Measurements from ENCODE around the gene CD180.
"Not testable (repeated sequence)": the region's sequence is repeated elsewhere in the genome, so short reads cannot be mapped to it uniquely, and the experiment has no call there.

The CD180 gene

DNA sequence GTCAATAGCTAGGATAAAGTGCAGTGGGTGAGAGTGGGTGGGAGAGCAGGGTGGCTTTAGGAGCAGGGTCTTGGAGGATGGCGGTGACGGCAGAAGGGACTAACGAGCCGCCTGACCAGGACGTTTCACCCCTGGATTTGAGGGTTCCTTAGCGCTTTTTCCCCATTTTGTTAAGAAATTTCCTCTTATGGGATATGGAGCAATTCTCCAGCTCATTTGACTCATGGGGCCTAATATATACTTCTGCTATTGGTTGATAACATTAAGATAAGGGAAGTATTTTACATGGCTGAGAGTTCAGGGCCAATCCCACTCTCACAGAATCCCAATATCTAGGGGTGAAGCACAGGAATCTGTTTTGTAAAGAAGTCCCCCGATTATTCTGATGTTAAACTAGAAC lies 17.6 kb downstream of the CD180 start:
- peaks cover 2% of the 10 kb centered on the region; the same call in 1 of the 2 replicates for H3K9me3 ChIP-seq (ENCODE audit: low read depth, low read length)
- no peak overlapping the region for H3K9ac ChIP-seq (ENCODE audit: insufficient read length)
- no peak for TF ChIP-seq FOXP2 (optimal IDR thresholded peaks at IDR 0.05; ENCODE audit: control extremely low read depth, extremely low read length, insufficient read depth)
- TF ChIP-seq EZH2 (IDR thresholded peaks at IDR 0.05) = no peak
- TF ChIP-seq POLR2AphosphoS5 (IDR thresholded peaks at IDR 0.05; ENCODE audit: borderline replicate concordance, low read depth, low read length) = no peak
- H3K4me3 ChIP-seq = no peak overlapping the region
- no peak overlapping the region for H3K27ac ChIP-seq
- no peak for DNase-seq (ENCODE audit: low read depth, low spot score)
- H3K36me3 ChIP-seq (ENCODE audit: insufficient read depth, low read length) = no peaks in the 10 kb centered on the region

DNA sequence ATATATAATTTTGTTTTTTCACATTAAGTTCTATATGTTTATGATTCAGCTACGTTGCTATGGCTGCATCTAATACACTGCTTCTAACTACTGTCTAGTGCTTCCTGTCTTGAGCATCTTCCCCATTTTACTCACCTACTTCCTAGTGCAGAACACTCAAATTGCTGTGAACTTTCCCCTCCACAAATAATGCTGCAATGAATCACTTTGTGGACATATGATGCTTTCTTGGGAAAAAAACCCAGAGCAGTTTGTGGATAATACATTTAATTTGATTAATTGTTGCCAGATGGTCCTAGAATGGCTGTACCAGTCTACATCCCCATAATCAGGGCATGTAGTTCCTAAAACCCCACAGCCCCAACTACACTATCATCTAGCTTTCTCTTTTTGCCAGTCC lies 18.5 kb downstream of the CD180 start:
- Histone ChIP-seq H3K9me3 (ENCODE audit: low read depth, low read length) (peaks cover 2% of the 10 kb centered on the region; the same call in 1 of the 2 replicates), H3K27ac (no peak overlapping the region), H3K9ac (ENCODE audit: insufficient read length) (no peak overlapping the region), H3K36me3 (ENCODE audit: insufficient read depth, low read length) (no peaks in the 10 kb centered on the region), H3K4me3 (no peak overlapping the region)
- no peak for DNase-seq (ENCODE audit: low read depth, low spot score)
- TF ChIP-seq FOXP2 (optimal IDR thresholded peaks at IDR 0.05; ENCODE audit: control extremely low read depth, extremely low read length, insufficient read depth) (no peak), EZH2 (IDR thresholded peaks at IDR 0.05) (no peak), POLR2AphosphoS5 (IDR thresholded peaks at IDR 0.05; ENCODE audit: borderline replicate concordance, low read depth, low read length) (no peak)

DNA sequence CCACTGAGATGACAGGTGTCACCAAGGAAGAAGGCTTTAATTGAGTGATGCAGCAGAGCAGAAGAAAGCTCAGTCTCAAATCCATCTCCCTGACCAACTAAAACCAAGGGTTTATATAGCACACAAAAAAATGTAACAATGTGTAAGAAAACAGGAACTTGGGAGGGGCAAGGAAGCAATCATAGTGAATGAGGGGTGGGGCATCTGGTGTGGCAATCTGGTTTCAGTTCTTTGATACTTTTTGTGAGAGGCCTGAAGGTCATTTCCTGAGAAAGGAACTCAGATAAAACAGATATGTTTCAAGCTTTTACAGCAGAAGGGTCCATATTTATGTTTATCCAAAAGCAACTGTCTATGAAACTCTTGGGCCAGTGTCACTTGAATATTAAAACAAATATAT lies 19.7 kb downstream of the CD180 start:
- H3K4me3 ChIP-seq = no peak overlapping the region
- TF ChIP-seq FOXP2 (optimal IDR thresholded peaks at IDR 0.05; ENCODE audit: control extremely low read depth, extremely low read length, insufficient read depth) (no peak), POLR2AphosphoS5 (IDR thresholded peaks at IDR 0.05; ENCODE audit: borderline replicate concordance, low read depth, low read length) (no peak)
- H3K9ac ChIP-seq (ENCODE audit: insufficient read length) = no peak overlapping the region
- DNase-seq (ENCODE audit: low read depth, low spot score) = no peak
- H3K9me3 ChIP-seq (ENCODE audit: low read depth, low read length) = peaks cover 2% of the 10 kb centered on the region; the same call in 1 of the 2 replicates
- no peak overlapping the region for H3K27ac ChIP-seq
- no peaks in the 10 kb centered on the region for H3K36me3 ChIP-seq (ENCODE audit: insufficient read depth, low read length)

DNA sequence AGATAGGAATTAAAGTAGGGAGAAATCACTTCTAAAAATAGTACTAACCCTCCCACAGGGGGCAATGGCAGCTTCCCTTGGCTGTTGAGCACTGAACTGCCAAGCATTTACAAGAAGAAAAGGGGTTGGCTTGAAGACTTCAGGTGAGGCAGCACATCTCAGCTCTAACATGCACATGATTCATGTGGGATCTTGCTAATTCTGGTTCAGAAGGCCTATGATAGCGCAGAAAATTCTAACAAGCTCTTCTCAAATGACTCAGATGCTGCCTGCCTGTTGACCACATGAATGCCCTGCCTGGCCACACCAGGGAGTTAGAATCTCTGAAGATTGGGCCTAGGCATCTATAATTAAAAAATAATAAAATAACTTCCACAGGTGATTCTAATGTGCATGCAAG lies 22.6 kb downstream of the CD180 start:
- Histone ChIP-seq H3K36me3 (ENCODE audit: insufficient read depth, low read length) (no peaks in the 10 kb centered on the region), H3K9ac (ENCODE audit: insufficient read length) (no peak overlapping the region), H3K27ac (no peak overlapping the region), H3K9me3 (ENCODE audit: low read depth, low read length) (peaks cover 2% of the 10 kb centered on the region; the same call in 1 of the 2 replicates), H3K4me3 (no peak overlapping the region)
- TF ChIP-seq FOXP2 (optimal IDR thresholded peaks at IDR 0.05; ENCODE audit: control extremely low read depth, extremely low read length, insufficient read depth) (no peak), POLR2AphosphoS5 (IDR thresholded peaks at IDR 0.05; ENCODE audit: borderline replicate concordance, low read depth, low read length) (no peak), EZH2 (IDR thresholded peaks at IDR 0.05) (no peak)
- DNase-seq (ENCODE audit: low read depth, low spot score) = no peak

DNA sequence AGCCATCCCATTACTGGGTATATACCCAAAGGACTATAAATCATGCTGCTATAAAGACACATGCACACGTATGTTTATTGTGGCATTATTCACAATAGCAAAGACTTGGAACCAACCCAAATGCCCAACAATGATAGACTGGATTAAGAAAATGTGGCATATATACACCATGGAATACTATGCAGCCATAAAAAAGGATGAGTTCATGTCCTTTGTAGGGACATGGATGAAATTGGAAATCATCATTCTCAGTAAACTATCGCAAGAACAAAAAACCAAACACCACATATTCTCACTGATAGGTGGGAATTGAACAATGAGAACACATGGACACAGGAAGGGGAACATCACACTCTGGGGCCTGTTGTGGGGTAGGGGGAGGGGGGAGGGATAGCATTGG lies 23.2 kb downstream of the CD180 start:
- H3K9ac ChIP-seq (ENCODE audit: insufficient read length); H3K27ac ChIP-seq; H3K36me3 ChIP-seq (ENCODE audit: insufficient read depth, low read length); H3K4me3 ChIP-seq; H3K9me3 ChIP-seq (ENCODE audit: low read depth, low read length); DNase-seq (ENCODE audit: low read depth, low spot score): not testable (repeated sequence)

DNA sequence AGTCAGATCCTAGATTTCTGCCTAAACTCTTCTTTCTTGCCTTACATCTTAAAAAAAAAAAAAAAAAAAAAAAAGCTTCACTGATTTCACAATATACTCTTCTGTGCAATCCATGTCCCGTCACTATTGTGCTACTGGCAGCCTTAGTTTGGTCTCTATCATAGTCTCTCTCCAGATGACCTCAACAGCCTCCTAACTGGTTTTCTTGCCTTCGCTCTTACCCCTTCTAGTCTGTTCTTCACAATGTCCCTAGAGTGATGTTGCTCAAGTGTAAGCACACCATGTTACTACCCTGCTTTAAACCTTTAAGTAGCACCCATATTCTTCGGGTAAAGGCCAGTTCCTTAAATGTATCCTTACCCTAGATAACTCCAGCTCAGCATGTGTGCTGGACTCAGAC lies 25.8 kb downstream of the CD180 start:
- TF ChIP-seq EZH2 (IDR thresholded peaks at IDR 0.05) = no peak
- no peak for TF ChIP-seq POLR2AphosphoS5 (IDR thresholded peaks at IDR 0.05; ENCODE audit: borderline replicate concordance, low read depth, low read length)
- TF ChIP-seq FOXP2 (optimal IDR thresholded peaks at IDR 0.05; ENCODE audit: control extremely low read depth, extremely low read length, insufficient read depth) = no peak
- DNase-seq (ENCODE audit: low read depth, low spot score) = no peak
- Histone ChIP-seq H3K36me3 (ENCODE audit: insufficient read depth, low read length) (no peaks in the 10 kb centered on the region), H3K27ac (no peak overlapping the region), H3K9me3 (ENCODE audit: low read depth, low read length) (no peaks in the 10 kb centered on the region), H3K4me3 (no peak overlapping the region), H3K9ac (ENCODE audit: insufficient read length) (no peak overlapping the region)

DNA sequence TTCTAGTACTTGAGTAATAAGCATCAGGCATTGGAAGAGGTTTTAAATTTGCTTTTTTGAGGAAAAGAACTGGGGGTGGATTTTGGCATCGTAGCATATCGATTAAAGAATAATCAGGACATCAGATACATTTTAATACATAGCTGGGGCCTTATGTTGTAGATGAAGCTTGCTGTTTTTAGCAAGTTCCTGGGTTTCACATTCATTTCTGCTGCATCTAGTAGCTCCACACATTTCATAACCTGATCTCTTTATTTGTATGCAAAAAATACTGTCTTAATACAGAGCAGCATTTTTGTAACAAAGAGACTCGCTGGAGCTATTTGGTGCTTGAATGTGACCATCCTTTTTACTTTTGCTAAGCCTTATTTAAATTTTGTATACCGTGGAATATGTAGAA lies 28.5 kb downstream of the CD180 start:
- Histone ChIP-seq H3K4me3 (no peak overlapping the region), H3K9ac (ENCODE audit: insufficient read length) (no peak overlapping the region), H3K9me3 (ENCODE audit: low read depth, low read length) (no peaks in the 10 kb centered on the region), H3K36me3 (ENCODE audit: insufficient read depth, low read length) (no peaks in the 10 kb centered on the region), H3K27ac (no peak overlapping the region)
- no peak for TF ChIP-seq POLR2AphosphoS5 (IDR thresholded peaks at IDR 0.05; ENCODE audit: borderline replicate concordance, low read depth, low read length)
- TF ChIP-seq EZH2 (IDR thresholded peaks at IDR 0.05) = no peak
- no peak for TF ChIP-seq FOXP2 (optimal IDR thresholded peaks at IDR 0.05; ENCODE audit: control extremely low read depth, extremely low read length, insufficient read depth)
- no peak for DNase-seq (ENCODE audit: low read depth, low spot score)

DNA sequence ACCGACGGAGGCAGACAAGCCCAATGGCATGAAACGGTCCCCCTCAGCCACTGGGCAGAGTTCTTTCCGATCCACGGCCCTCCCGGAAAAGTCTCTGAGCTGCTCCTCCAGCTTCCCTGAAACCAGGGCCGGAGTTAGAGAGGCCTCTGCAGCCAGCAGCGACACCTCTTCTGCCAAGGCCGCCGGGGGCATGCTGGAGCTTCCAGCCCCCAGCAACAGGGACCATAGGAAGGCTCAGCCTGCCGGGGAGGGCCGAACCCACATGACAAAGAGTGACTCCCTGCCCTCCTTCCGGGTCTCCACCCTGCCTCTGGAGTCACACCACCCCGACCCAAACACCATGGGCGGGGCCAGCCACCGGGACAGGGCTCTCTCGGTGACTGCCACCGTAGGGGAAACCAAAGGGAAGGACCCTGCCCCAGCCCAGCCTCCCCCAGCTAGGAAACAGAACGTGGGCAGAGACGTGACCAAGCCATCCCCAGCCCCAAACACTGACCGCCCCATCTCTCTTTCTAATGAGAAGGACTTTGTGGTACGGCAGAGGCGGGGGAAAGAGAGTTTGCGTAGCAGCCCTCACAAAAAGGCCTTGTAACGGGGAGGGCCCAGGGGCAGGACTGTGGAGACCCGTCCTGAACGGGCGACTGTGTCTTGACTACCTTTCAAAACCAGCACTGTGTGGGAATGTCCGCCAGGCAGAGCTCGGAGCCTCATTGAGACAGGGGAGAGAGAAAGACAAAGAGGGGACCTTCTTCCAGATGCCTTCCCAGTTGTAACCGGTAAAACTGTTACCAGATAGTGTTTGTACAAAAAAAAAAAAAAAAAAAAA lies 29.9 kb downstream of the CD180 start:
- H3K27ac ChIP-seq = no peak overlapping the region
- H3K9ac ChIP-seq (ENCODE audit: insufficient read length) = no peak overlapping the region
- H3K9me3 ChIP-seq (ENCODE audit: low read depth, low read length) = no peaks in the 10 kb centered on the region
- no peak for DNase-seq (ENCODE audit: low read depth, low spot score)
- no peak overlapping the region for H3K4me3 ChIP-seq
- H3K36me3 ChIP-seq (ENCODE audit: insufficient read depth, low read length) = no peaks in the 10 kb centered on the region
- TF ChIP-seq FOXP2 (optimal IDR thresholded peaks at IDR 0.05; ENCODE audit: control extremely low read depth, extremely low read length, insufficient read depth) (no peak), POLR2AphosphoS5 (IDR thresholded peaks at IDR 0.05; ENCODE audit: borderline replicate concordance, low read depth, low read length) (no peak), EZH2 (IDR thresholded peaks at IDR 0.05) (no peak)

Measured in SK-N-MC (cell line).